Liver (tissue), 3 donors: ENCODE data around the gene BID.

Source experiments
- FOXA2 ChIP-seq: IDR thresholded peaks from 2 replicates; pipeline ENCODE4 v1.6.1; 2016; ENCODE audit warnings: antibody characterized with exemption
- GABPA ChIP-seq, 2 donors: IDR thresholded peaks in 1 of 2; conservative IDR thresholded peaks in 1 of 2; 2 replicates each; pipeline ENCODE4 v1.6.1; 2016; ENCODE audit warnings: antibody characterized with exemption in 2 of 2, mild to moderate bottlenecking in 1 of 2, moderate library complexity in 1 of 2
- JUND ChIP-seq, 2 donors: IDR thresholded peaks; 2 replicates each; pipeline ENCODE4 v1.6.1; 2016; ENCODE audit warnings: antibody characterized with exemption in 2 of 2
- RAD21 ChIP-seq, 2 donors: IDR thresholded peaks; 2 replicates each; pipeline ENCODE4 v1.6.1; 2016; ENCODE audit warnings: antibody characterized with exemption in 2 of 2, mild to moderate bottlenecking in 2 of 2
- RXRA ChIP-seq, 2 donors: IDR thresholded peaks; 2 replicates each; pipeline ENCODE4 v1.6.1; 2017 to 2018; ENCODE audit warnings: antibody characterized with exemption in 2 of 2, mild to moderate bottlenecking in 1 of 2
- SP1 ChIP-seq: IDR thresholded peaks from 2 replicates; pipeline ENCODE4 v1.6.1; 2018; ENCODE audit warnings: antibody characterized with exemption, mild to moderate bottlenecking
- YY1 ChIP-seq: IDR thresholded peaks from 2 replicates; pipeline ENCODE4 v1.6.1; 2016; ENCODE audit warnings: antibody characterized with exemption, mild to moderate bottlenecking
- TF ChIP-seq, protein P1 (sequence below): fragments of 150-350 bp; IDR thresholded peaks from 2 replicates; pipeline ENCODE4 v1.5.1; 2017; ENCODE audit warnings: improper control_type of control experiment, low read depth, low read length; ENCODE audit not compliant: missing input control
- TF ChIP-seq, protein P2 (sequence below): IDR thresholded peaks from 2 replicates; pipeline ENCODE4 v1.6.1; 2016; ENCODE audit warnings: antibody characterized with exemption, mild to moderate bottlenecking
- TF ChIP-seq, protein P3 (sequence below): IDR thresholded peaks from 2 replicates; pipeline ENCODE4 v1.6.1; 2016; ENCODE audit warnings: antibody characterized with exemption
- TF ChIP-seq, protein P4 (sequence below): IDR thresholded peaks from 2 replicates; pipeline ENCODE4 v1.6.1; 2016; ENCODE audit warnings: antibody characterized with exemption
- TF ChIP-seq, protein P5 (sequence below): IDR thresholded peaks from 2 replicates; pipeline ENCODE4 v1.6.1; 2016; ENCODE audit warnings: antibody characterized with exemption
- donor health status: healthy.
- donor health status: healthy.

DNA sequence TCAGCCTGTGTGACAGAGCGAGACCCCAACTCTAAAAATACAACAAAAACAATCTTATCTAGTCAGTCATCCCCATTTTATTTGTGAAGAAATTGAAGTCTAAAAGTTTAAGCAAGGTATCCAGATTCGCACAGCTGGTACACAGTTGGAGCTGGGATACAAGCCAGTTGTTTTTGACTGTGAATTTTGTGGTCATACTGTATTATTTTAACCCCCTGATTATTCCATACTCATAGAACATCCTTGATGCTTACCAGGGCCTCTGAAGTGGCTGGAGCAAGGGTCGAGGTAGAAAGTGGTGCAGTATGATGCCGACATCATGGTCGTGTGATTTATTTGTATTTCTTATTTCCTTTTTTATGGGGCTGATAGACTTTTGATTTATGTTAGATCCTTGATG lies 50.0 kb downstream of the BID start:
- TF ChIP-seq, protein P1, sequence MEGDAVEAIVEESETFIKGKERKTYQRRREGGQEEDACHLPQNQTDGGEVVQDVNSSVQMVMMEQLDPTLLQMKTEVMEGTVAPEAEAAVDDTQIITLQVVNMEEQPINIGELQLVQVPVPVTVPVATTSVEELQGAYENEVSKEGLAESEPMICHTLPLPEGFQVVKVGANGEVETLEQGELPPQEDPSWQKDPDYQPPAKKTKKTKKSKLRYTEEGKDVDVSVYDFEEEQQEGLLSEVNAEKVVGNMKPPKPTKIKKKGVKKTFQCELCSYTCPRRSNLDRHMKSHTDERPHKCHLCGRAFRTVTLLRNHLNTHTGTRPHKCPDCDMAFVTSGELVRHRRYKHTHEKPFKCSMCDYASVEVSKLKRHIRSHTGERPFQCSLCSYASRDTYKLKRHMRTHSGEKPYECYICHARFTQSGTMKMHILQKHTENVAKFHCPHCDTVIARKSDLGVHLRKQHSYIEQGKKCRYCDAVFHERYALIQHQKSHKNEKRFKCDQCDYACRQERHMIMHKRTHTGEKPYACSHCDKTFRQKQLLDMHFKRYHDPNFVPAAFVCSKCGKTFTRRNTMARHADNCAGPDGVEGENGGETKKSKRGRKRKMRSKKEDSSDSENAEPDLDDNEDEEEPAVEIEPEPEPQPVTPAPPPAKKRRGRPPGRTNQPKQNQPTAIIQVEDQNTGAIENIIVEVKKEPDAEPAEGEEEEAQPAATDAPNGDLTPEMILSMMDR, result no peak
- TF ChIP-seq RAD21 (IDR thresholded peaks at IDR 0.05) (no peak), JUND (IDR thresholded peaks at IDR 0.05) (no peak), YY1 (no peak), GABPA (IDR thresholded peaks at IDR 0.05 in 1 of 2, conservative IDR thresholded peaks at IDR 0.05 in 1 of 2) (no peak), RXRA (IDR thresholded peaks at IDR 0.05) (no peak), FOXA2 (no peak), SP1 (no peak)
- TF ChIP-seq, protein P2, sequence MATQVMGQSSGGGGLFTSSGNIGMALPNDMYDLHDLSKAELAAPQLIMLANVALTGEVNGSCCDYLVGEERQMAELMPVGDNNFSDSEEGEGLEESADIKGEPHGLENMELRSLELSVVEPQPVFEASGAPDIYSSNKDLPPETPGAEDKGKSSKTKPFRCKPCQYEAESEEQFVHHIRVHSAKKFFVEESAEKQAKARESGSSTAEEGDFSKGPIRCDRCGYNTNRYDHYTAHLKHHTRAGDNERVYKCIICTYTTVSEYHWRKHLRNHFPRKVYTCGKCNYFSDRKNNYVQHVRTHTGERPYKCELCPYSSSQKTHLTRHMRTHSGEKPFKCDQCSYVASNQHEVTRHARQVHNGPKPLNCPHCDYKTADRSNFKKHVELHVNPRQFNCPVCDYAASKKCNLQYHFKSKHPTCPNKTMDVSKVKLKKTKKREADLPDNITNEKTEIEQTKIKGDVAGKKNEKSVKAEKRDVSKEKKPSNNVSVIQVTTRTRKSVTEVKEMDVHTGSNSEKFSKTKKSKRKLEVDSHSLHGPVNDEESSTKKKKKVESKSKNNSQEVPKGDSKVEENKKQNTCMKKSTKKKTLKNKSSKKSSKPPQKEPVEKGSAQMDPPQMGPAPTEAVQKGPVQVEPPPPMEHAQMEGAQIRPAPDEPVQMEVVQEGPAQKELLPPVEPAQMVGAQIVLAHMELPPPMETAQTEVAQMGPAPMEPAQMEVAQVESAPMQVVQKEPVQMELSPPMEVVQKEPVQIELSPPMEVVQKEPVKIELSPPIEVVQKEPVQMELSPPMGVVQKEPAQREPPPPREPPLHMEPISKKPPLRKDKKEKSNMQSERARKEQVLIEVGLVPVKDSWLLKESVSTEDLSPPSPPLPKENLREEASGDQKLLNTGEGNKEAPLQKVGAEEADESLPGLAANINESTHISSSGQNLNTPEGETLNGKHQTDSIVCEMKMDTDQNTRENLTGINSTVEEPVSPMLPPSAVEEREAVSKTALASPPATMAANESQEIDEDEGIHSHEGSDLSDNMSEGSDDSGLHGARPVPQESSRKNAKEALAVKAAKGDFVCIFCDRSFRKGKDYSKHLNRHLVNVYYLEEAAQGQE, result no peak
- TF ChIP-seq, protein P3, sequence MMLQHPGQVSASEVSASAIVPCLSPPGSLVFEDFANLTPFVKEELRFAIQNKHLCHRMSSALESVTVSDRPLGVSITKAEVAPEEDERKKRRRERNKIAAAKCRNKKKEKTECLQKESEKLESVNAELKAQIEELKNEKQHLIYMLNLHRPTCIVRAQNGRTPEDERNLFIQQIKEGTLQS, result no peak
- TF ChIP-seq, protein P4, sequence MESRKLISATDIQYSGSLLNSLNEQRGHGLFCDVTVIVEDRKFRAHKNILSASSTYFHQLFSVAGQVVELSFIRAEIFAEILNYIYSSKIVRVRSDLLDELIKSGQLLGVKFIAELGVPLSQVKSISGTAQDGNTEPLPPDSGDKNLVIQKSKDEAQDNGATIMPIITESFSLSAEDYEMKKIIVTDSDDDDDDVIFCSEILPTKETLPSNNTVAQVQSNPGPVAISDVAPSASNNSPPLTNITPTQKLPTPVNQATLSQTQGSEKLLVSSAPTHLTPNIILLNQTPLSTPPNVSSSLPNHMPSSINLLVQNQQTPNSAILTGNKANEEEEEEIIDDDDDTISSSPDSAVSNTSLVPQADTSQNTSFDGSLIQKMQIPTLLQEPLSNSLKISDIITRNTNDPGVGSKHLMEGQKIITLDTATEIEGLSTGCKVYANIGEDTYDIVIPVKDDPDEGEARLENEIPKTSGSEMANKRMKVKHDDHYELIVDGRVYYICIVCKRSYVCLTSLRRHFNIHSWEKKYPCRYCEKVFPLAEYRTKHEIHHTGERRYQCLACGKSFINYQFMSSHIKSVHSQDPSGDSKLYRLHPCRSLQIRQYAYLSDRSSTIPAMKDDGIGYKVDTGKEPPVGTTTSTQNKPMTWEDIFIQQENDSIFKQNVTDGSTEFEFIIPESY, result no peak
- TF ChIP-seq, protein P5, sequence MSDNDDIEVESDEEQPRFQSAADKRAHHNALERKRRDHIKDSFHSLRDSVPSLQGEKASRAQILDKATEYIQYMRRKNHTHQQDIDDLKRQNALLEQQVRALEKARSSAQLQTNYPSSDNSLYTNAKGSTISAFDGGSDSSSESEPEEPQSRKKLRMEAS, result no peak
